Upper lobe of right lung (tissue), 1 donor: ENCODE data around the gene GNAO1. TPM values are rescaled to one million over a fixed set of nuclear protein-coding genes. Genes with fewer than 3 reads are reported as not detected.
"Not testable (repeated sequence)": the region's sequence is repeated elsewhere in the genome, so short reads cannot be mapped to it uniquely, and the experiment has no call there.

Source experiments
- ATAC-seq: fragments of 200-7000 bp; cut with Tn5 transposase; one replicate; pipeline ENCODE4 v1.9.1; 2020; ENCODE audit warnings: mild to moderate bottlenecking, moderate library complexity
- DNase-seq: peaks from one replicate; pipeline ENCODE4 v3.0.0-alpha.2; 2020
- H3K27ac ChIP-seq: fragments of 200-600 bp; one replicate; pipeline ENCODE4 v1.8.0; 2022
- H3K27me3 ChIP-seq: fragments of 200-600 bp; one replicate; pipeline ENCODE4 v1.8.0; 2022; ENCODE audit warnings: mild to moderate bottlenecking
- H3K36me3 ChIP-seq: fragments of 200-600 bp; one replicate; pipeline ENCODE4 v1.8.0; 2022
- H3K4me1 ChIP-seq: fragments of 200-600 bp; one replicate; pipeline ENCODE4 v1.8.0; 2022
- H3K4me3 ChIP-seq: fragments of 200-600 bp; one replicate; pipeline ENCODE4 v1.8.0; 2022; ENCODE audit warnings: mild to moderate bottlenecking
- H3K9me3 ChIP-seq: fragments of 200-600 bp; one replicate; pipeline ENCODE4 v1.8.0; 2022
- CTCF ChIP-seq: fragments of 200-600 bp; IDR thresholded peaks from one replicate; pipeline ENCODE4 v1.8.0; 2022; ENCODE audit warnings: antibody characterized with exemption
- intact Hi-C: fragments of 100-400 bp; cut with DNase I; formaldehyde crosslinking; loops from one replicate; pipeline ENCODE4 v1.11.0; 2022
- total RNA-seq: library from RNA; stranded (reverse); fragmentation: NEBNext Ultra II Directional; extraction: Animal tissue kit (Norgen Biotek cat#: 25700); gene quantifications from one replicate; pipeline ENCODE4 v1.2.1, GENCODE V29; 2021
- donor health status: DM: no; HTN: yes; CAD: no; lungs with severe emphysema.

GNAO1 gene
- total RNA-seq, 1 donor from 2014 or later: 1.8 TPM

- no peaks in the 10 kb centered on the region for H3K9me3 ChIP-seq
- DNase-seq (no peak), ATAC-seq (no peak)
- peaks cover 8% of the 10 kb centered on the region for H3K4me1 ChIP-seq
- peak overlapping the region; percentile 20 for H3K27ac ChIP-seq
- TF ChIP-seq CTCF: no peak
- H3K4me3 ChIP-seq: no peak overlapping the region
- intact Hi-C loops: no loop called here
- H3K36me3 ChIP-seq: peaks cover 36% of the 10 kb centered on the region
- no peaks in the 10 kb centered on the region for H3K27me3 ChIP-seq
These were observed 179.8 kb downstream of the GNAO1 start for GRCh38 chr16:56370875-56371659.

GRCh38 chr16:56371660-56371937, 180.3 kb downstream of the GNAO1 start:
- H3K27ac ChIP-seq: no peak overlapping the region
- peaks cover 8% of the 10 kb centered on the region for H3K4me1 ChIP-seq
- H3K4me3 ChIP-seq: no peak overlapping the region
- ATAC-seq: no peak
- no peaks in the 10 kb centered on the region for H3K9me3 ChIP-seq
- H3K36me3 ChIP-seq: peaks cover 34% of the 10 kb centered on the region
- intact Hi-C loops: no loop called here
- TF ChIP-seq CTCF: no peak
- DNase-seq: no peak
- H3K27me3 ChIP-seq: no peaks in the 10 kb centered on the region

DNA sequence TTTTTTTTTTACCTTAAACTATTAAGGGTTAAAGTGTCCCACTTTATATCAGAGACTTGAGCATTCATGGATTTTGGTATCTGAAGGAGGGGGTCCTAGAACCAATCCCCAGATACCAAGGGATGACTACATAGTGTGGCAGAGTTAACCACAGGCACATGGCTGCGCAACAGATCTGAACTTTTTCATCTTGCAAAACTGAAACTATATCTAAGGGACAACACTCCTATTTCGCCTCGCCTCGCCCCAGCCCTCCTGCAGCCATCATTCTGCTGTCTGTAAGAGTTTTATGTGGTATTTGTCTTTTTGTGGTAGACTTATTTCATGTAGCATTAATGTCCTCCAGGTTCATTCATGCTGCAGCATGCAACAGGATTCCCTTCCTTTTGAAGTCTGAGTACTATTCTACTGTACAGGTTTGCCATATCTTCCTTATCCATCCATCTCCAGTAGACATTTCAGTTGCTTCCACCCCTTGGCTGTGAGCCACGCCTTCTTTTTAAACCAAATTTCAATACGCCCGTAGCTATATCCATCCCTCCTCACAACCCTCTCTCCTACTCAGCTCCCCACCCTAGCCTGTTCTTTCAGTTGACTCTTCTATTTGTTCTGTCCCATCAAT, 180.8 kb downstream of the GNAO1 start:
- H3K27ac ChIP-seq: no peak overlapping the region
- no peak for ATAC-seq
- no peak overlapping the region for H3K4me3 ChIP-seq
- H3K27me3 ChIP-seq: no peaks in the 10 kb centered on the region
- H3K9me3 ChIP-seq: no peaks in the 10 kb centered on the region
- intact Hi-C loops: no loop called here
- DNase-seq: no peak
- peaks cover 28% of the 10 kb centered on the region for H3K36me3 ChIP-seq
- H3K4me1 ChIP-seq: peaks cover 8% of the 10 kb centered on the region
- no peak for TF ChIP-seq CTCF

DNA sequence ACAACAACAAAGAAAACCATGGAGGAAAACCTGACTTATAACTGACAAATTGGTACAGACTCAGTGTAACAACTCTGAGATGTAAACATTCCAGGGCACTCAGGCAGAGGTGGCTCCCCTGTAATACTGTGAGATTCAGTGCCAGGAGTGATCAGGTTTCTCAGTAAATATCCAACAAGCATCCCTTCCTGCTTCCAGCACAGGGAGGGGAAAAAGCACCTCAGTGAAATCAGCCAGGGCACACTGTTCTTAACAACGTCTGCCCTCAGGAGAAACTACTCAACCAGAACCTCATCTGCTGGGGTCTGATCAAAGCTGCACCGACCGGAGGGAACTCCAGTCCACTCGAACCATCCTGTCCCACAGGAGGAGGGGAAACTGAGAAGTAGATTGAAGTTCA, 181.7 kb downstream of the GNAO1 start:
- intact Hi-C loops: no loop called here
- ATAC-seq: no peak
- Histone ChIP-seq H3K27me3 (no peaks in the 10 kb centered on the region), H3K9me3 (no peaks in the 10 kb centered on the region), H3K36me3 (peaks cover 20% of the 10 kb centered on the region), H3K4me1 (peaks cover 8% of the 10 kb centered on the region), H3K27ac (no peak overlapping the region), H3K4me3 (no peak overlapping the region)
- no peak for TF ChIP-seq CTCF
- DNase-seq: no peak

DNA sequence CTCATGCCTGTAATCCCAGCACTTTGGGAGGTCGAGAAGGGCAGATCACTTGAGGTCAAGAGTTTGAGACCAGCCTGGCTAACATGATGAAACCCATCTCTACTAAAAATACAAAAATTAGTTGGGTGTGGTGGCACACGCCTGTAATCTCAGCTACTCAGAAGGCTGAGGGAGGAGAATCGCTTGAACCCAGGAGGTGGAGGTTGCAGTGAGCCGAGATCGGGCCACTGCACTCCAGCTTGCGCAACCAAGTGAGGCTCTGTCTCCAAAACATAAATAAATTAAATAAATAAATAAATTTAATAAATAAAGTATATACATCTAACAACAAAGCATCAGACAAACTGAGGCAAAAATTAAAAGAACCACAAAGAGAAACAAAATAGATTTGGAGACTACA, 184.5 kb downstream of the GNAO1 start:
- ATAC-seq, H3K4me3 ChIP-seq, H3K27ac ChIP-seq, H3K27me3 ChIP-seq, H3K4me1 ChIP-seq, H3K9me3 ChIP-seq, DNase-seq, intact Hi-C loops: not testable (repeated sequence)
- H3K36me3 ChIP-seq: peaks cover 17% of the 10 kb centered on the region

DNA sequence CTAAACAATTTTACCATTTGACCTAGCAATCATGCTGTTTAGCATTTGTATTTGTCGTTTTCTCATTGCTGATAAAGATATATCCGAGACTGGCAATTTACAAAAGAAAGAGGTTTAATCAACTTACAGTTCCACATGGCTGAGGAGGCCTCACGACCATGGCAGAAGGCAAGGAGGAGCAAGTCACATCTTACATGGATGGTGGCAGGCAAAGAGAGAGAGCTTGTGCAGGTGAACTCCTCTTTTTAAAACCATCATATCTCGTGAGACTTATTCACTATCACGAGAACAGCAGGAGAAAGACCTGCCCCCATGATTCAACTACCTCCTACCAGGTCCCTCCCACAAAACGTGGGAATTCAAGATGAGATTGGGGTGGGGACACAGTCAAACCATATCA, 187.8 kb downstream of the GNAO1 start:
- H3K27me3 ChIP-seq, intact Hi-C loops, DNase-seq, ATAC-seq, H3K27ac ChIP-seq, H3K9me3 ChIP-seq, H3K4me3 ChIP-seq, H3K4me1 ChIP-seq: not testable (repeated sequence)
- peaks cover 42% of the 10 kb centered on the region for H3K36me3 ChIP-seq

DNA sequence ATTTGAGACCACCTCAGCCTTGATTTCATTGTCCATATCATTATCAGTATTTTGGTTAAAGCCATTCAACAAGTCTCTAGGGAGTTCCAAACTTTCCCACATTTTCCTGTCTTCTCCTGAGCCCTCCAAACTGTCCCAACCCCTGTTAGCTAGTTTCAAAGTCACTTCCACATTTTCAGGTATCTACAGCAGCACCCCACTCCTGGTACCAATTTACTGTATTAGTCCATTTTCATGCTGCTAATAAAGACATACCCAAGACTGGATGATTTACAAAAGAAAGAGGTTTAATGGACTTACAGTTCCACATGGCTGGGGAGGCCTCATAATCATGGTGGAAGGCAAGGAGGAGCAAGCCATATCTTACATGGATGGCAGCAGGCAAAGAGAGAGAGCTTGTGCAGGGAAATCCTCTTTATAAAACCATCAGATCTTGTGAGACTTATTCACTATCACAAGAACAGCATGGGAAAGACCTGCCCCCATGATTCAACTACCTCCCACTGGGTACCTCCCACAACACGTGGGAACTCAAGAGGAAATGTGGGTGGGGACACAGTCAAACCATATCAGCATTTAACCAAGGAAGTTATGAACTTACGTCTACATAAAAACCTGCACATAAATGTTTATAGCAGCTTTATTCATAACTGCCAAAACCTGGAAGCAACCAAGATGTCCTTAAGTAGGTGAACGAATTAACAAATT, 189.6 kb downstream of the GNAO1 start:
- DNase-seq, H3K4me3 ChIP-seq, H3K4me1 ChIP-seq, H3K9me3 ChIP-seq, H3K27me3 ChIP-seq, ATAC-seq, intact Hi-C loops, H3K27ac ChIP-seq: not testable (repeated sequence)
- peaks cover 55% of the 10 kb centered on the region for H3K36me3 ChIP-seq
